GM23248 (cell line): ENCODE data around the gene HPGD. TPM values are rescaled to one million over a fixed set of nuclear protein-coding genes. Genes with fewer than 3 reads are reported as not detected.

ENCODE experiments used
- DNase-seq: peaks from one replicate; pipeline ENCODE4 v3.0.0-alpha.2; 2015
- H2AFZ ChIP-seq: fragments of 200-600 bp; sonication (generic); 2 replicates; pipeline ENCODE4 v1.6.1; 2016; ENCODE audit warnings: antibody characterized with exemption
- H3F3A ChIP-seq: fragments of 200-600 bp; sonication (generic); 2 replicates; pipeline ENCODE4 v1.6.1; 2016; ENCODE audit warnings: mild to moderate bottlenecking, antibody characterized with exemption, mixed run types; ENCODE audit not compliant: insufficient read depth
- H3K27ac ChIP-seq: fragments of 200-600 bp; sonication (generic); 2 replicates; pipeline ENCODE4 v1.5.1; 2016; ENCODE audit warnings: mild to moderate bottlenecking
- H3K27me3 ChIP-seq: fragments of 200-600 bp; sonication (generic); replicated peaks from 2 replicates; pipeline ENCODE4 v1.6.1; 2016; ENCODE audit warnings: mild to moderate bottlenecking; ENCODE audit not compliant: insufficient read depth
- H3K36me3 ChIP-seq: fragments of 200-600 bp; sonication (generic); 2 replicates; pipeline ENCODE4 v1.6.1; 2016; ENCODE audit warnings: low read depth, mild to moderate bottlenecking
- H3K4me1 ChIP-seq: fragments of 200-600 bp; sonication (generic); 2 replicates; pipeline ENCODE4 v1.6.1; 2016; ENCODE audit warnings: mild to moderate bottlenecking; ENCODE audit not compliant: insufficient read depth
- H3K4me2 ChIP-seq: fragments of 200-600 bp; sonication (generic); one replicate; pipeline ENCODE4 v1.6.1; 2016; ENCODE audit warnings: mild to moderate bottlenecking; ENCODE audit not compliant: unreplicated experiment
- H3K4me3 ChIP-seq: fragments of 200-600 bp; sonication (generic); 2 replicates; pipeline ENCODE4 v1.5.1; 2016; ENCODE audit warnings: mild to moderate bottlenecking
- H3K79me2 ChIP-seq: fragments of 200-600 bp; sonication (generic); 2 replicates; pipeline ENCODE4 v1.6.1; 2016; ENCODE audit warnings: mild to moderate bottlenecking; ENCODE audit not compliant: insufficient read depth
- H3K9ac ChIP-seq: fragments of 200-600 bp; sonication (generic); 2 replicates; pipeline ENCODE4 v1.6.1; 2016; ENCODE audit warnings: mild to moderate bottlenecking
- H3K9me2 ChIP-seq: fragments of 200-600 bp; sonication (generic); 2 replicates; pipeline ENCODE4 v1.6.1; 2016; ENCODE audit warnings: mixed run types, mild to moderate bottlenecking, moderate library complexity; ENCODE audit not compliant: insufficient read depth
- H3K9me3 ChIP-seq: fragments of 200-600 bp; sonication (generic); one replicate; pipeline ENCODE4 v1.6.1; 2017; ENCODE audit warnings: low read depth
- H4K20me1 ChIP-seq: fragments of 200-600 bp; sonication (generic); 2 replicates; pipeline ENCODE4 v1.6.0; 2016; ENCODE audit not compliant: insufficient read depth
- EZH2 ChIP-seq: fragments of 200-600 bp; sonication (generic); IDR thresholded peaks from 2 replicates; pipeline ENCODE4 v1.6.1; 2018; ENCODE audit warnings: antibody characterized with exemption, mild to moderate bottlenecking; ENCODE audit not compliant: insufficient read depth, poor library complexity, severe bottlenecking
- EZH2phosphoT487 ChIP-seq: fragments of 200-600 bp; sonication (generic); IDR thresholded peaks from 2 replicates; pipeline ENCODE4 v1.6.1; 2018; ENCODE audit warnings: antibody characterized with exemption, moderate library complexity, mild to moderate bottlenecking, low read depth; ENCODE audit not compliant: insufficient read depth
- WGBS, 2 experiments: methylation state at CpG; one replicate each; pipeline ENCODE4 v1.1.6; 2015 to 2017; ENCODE audit warnings: low lambda C conversion rate in 2 of 2, low coverage in 1 of 2; ENCODE audit errors: missing lambda C conversion rate in 2 of 2; 5-methylcytosine and 5-hydroxymethylcytosine counted together
- in situ Hi-C: fragments of 300-500 bp; cut with MboI; formaldehyde crosslinking; loops from 2 replicates; pipeline ENCODE4 v1.15.0; 2020
- polyA plus RNA-seq: library from polyadenylated mRNA; unstranded; fragments of >200 nt; fragmentation: Nextera tagmentation; extraction: Ambion mirVana; gene quantifications from 2 replicates; pipeline ENCODE4 v1.2.1, GENCODE V29; 2016
- total RNA-seq: library from RNA; depleted of rRNA; stranded (reverse); fragments of >200 nt; shearing (Covaris generic); gene quantifications from 2 replicates; pipeline ENCODE4 v1.2.3, GENCODE V29; 2014; rRNA removed

Gene HPGD
- total and polyA plus RNA-seq, 2 experiments from 2014 or later, result not detected

DNA sequence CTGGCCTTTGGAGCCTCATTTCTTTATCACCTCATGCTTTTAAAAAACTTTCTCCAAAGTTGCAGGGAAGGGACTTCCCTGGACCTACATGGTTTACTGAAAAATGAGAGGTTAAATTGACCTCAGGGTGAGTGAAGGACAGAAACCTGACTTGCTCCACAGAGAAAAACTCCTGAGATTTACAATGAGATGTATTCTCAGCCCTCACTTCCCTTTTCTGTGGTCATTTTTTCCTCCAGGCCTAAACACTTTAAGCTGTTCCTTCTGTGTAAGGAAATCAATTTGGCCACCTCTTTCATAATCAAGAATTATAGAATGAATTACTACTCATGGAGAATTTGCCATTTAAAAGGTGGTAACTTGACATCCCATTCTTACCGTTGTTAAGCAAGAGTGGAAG lies 77.9 kb downstream of the HPGD start:
- peaks cover 16% of the 10 kb centered on the region for H3K27me3 ChIP-seq
- H3K9me2 ChIP-seq, result no peaks in the 10 kb centered on the region
- no peak for DNase-seq
- H3K9me3 ChIP-seq, result no peaks in the 10 kb centered on the region
- no peak overlapping the region for H3K4me2 ChIP-seq
- WGBS, 2 experiments, result 58 to 63% methylated on average over 1 of the region's 1 CpG
- in situ Hi-C loops, result no loop called here
- H4K20me1 ChIP-seq, result no peaks in the 10 kb centered on the region
- no peak overlapping the region for H3K4me3 ChIP-seq
- H3K79me2 ChIP-seq, result no peaks in the 10 kb centered on the region
- no peak for TF ChIP-seq EZH2phosphoT487
- no peak for TF ChIP-seq EZH2
- no peaks in the 10 kb centered on the region for H3K4me1 ChIP-seq
- no peaks in the 10 kb centered on the region for H3K36me3 ChIP-seq
- H3K27ac ChIP-seq, result no peak overlapping the region
- H2AFZ ChIP-seq, result no peak overlapping the region
- H3F3A ChIP-seq, result no peaks in the 10 kb centered on the region
- H3K9ac ChIP-seq, result no peak overlapping the region

Other genes starting within 250 kb of the HPGD start
- gene FBXO8, start 238.8 kb downstream of the HPGD start, total RNA-seq, result 25.9 and 27.7 TPM in 2 replicates
- 23.1 and 26.7 TPM in 2 replicates for gene FBXO8, start 238.8 kb downstream of the HPGD start, polyA plus RNA-seq
- 8.1 and 17.6 TPM in 2 replicates for gene CEP44, start 238.6 kb downstream of the HPGD start, total RNA-seq
- 6.0 and 6.1 TPM in 2 replicates for gene CEP44, start 238.6 kb downstream of the HPGD start, polyA plus RNA-seq